Measurements from ENCODE around the gene PLOD1.
"Not testable (repeated sequence)": the region's sequence is repeated elsewhere in the genome, so short reads cannot be mapped to it uniquely, and the experiment has no call there.

DNA sequence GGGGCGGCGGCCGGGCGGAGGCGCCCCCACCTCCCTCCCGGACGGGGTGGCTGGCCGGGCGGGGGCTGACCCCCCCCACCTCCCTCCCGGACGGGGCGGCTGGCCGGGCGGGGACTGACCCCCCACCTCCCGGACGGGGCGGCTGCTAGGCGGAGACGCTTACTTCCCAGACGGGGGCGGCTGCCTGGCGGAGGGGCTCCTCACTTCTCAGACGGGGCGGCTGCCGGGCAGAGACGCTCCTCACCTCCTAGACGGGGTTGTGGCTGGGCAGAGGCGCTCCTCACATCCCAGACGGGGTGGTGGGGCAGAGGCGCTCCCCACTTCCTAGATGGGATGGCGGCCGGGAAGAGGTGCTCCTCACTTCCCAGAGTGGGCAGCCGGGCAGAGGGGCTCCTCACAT lies 73.8 kb downstream of the PLOD1 start:
- TF ChIP-seq POLR2A (IDR thresholded peaks at IDR 0.05; ENCODE audit: extremely low read depth, insufficient read length); CTCF (IDR thresholded peaks at IDR 0.05; ENCODE audit: low read depth, low read length); MAX (IDR thresholded peaks at IDR 0.05; ENCODE audit: low read depth, low read length): not testable (repeated sequence)
